HG03139 (cell line): ENCODE data around the gene C16orf87.

ENCODE experiments used
- ATAC-seq: cut with Tn5 transposase; IDR thresholded peaks from one replicate; pipeline ENCODE4 v1.9.1; 2021; ENCODE audit not compliant: unreplicated experiment

Gene C16orf87

GRCh38 chr16:46844771-46845170, 13.8 kb upstream of the C16orf87 start:
- ATAC-seq: no peak

GRCh38 chr16:46843898-46844642, 13.1 kb upstream of the C16orf87 start:
- no peak for ATAC-seq

GRCh38 chr16:46842192-46842895, 11.4 kb upstream of the C16orf87 start:
- ATAC-seq: no peak

- no peak for ATAC-seq
Measured at GRCh38 chr16:46839986-46840443, 9.0 kb upstream of the C16orf87 start.

- ATAC-seq: no peak
Measured at GRCh38 chr16:46836534-46837530, 5.9 kb upstream of the C16orf87 start.

GRCh38 chr16:46833460-46833800, 2.5 kb upstream of the C16orf87 start:
- ATAC-seq: no peak

- ATAC-seq: no peak
Measured at GRCh38 chr16:46832757-46833459, 1.9 kb upstream of the C16orf87 start.

GRCh38 chr16:46830417-46830901, 521 bp downstream of the C16orf87 start:
- no peak for ATAC-seq

GRCh38 chr16:46828943-46829342, 2.0 kb downstream of the C16orf87 start:
- ATAC-seq: no peak

GRCh38 chr16:46828292-46828691, 2.7 kb downstream of the C16orf87 start:
- no peak for ATAC-seq

- ATAC-seq: no peak
Measured at GRCh38 chr16:46826631-46827030, 4.3 kb downstream of the C16orf87 start.

- no peak for ATAC-seq
Measured at GRCh38 chr16:46822270-46822669, 8.7 kb downstream of the C16orf87 start.

GRCh38 chr16:46817961-46818360, 13.0 kb downstream of the C16orf87 start:
- no peak for ATAC-seq

- no peak for ATAC-seq
Measured at GRCh38 chr16:46814790-46815189, 16.2 kb downstream of the C16orf87 start.

GRCh38 chr16:46813611-46814010, 17.4 kb downstream of the C16orf87 start:
- ATAC-seq: no peak

GRCh38 chr16:46812781-46813540, 18.0 kb downstream of the C16orf87 start:
- ATAC-seq: no peak

- no peak for ATAC-seq
Measured at GRCh38 chr16:46811682-46812081, 19.3 kb downstream of the C16orf87 start.

- peak; percentile 64 for ATAC-seq
Measured at GRCh38 chr16:46808997-46809396, 22.0 kb downstream of the C16orf87 start.

- no peak for ATAC-seq
Measured at GRCh38 chr16:46807336-46807735, 23.6 kb downstream of the C16orf87 start.

- no peak for ATAC-seq
Measured at GRCh38 chr16:46803373-46803772, 27.6 kb downstream of the C16orf87 start.
